Mucosa of descending colon (tissue), 3 donors: ENCODE measurements around the gene REG1B. TPM values are rescaled to one million over a fixed set of nuclear protein-coding genes. Genes with fewer than 3 reads are reported as not detected.

Source experiments
- ATAC-seq: fragments of 200-7000 bp; cut with Tn5 transposase; one replicate; pipeline ENCODE4 v1.9.1; 2020; ENCODE audit warnings: mild to moderate bottlenecking, moderate library complexity
- DNase-seq, 3 donors: peaks; one replicate each; pipeline ENCODE4 v3.0.0-alpha.2; 2020
- H3K36me3 ChIP-seq: fragments of 200-600 bp; one replicate; pipeline ENCODE4 v1.8.0; 2021; ENCODE audit warnings: low read depth, mild to moderate bottlenecking
- H3K4me1 ChIP-seq: fragments of 200-600 bp; one replicate; pipeline ENCODE4 v1.8.0; 2021; ENCODE audit warnings: low read depth, mild to moderate bottlenecking
- H3K4me3 ChIP-seq: fragments of 200-600 bp; one replicate; pipeline ENCODE4 v1.8.0; 2021; ENCODE audit warnings: mild to moderate bottlenecking
- H3K9me3 ChIP-seq: fragments of 200-600 bp; one replicate; pipeline ENCODE4 v1.8.0; 2021; ENCODE audit warnings: mild to moderate bottlenecking
- intact Hi-C, 2 donors: fragments of 100-400 bp; cut with DNase I in 1 of 2; cut with micrococcal nuclease in 1 of 2; formaldehyde crosslinking; loops; one replicate each; pipeline versions ENCODE4 v1.11.0 to v1.11.1; 2022; cut with DNase I, micrococcal nuclease
- total RNA-seq, 3 donors: library from RNA; stranded (reverse); fragmentation: NEBNext Ultra II Directional in 2 of 3; extraction: Animal tissue kit (Norgen Biotek cat#: 25700) in 2 of 3; gene quantifications; one replicate each; pipeline versions ENCODE4 v1.2.1 to v1.2.4, GENCODE V29; 2021 to 2023
- TF ChIP-seq, protein P1 (sequence below): fragments of 200-600 bp; IDR thresholded peaks from one replicate; pipeline ENCODE4 v1.8.0; 2022; ENCODE audit warnings: antibody characterized with exemption, mild to moderate bottlenecking
- donor health status: DM: no; HTN: no; CAD: no; lungs with moderate emphysema.
- donor health status: DM: no; HTN: no; CAD: no.
- donor health status: DM: no; HTN: yes; CAD: no.

REG1B gene
- total RNA-seq, 3 donors from 2014 or later, result 1.2 to 395 TPM; not detected in 1

DNA sequence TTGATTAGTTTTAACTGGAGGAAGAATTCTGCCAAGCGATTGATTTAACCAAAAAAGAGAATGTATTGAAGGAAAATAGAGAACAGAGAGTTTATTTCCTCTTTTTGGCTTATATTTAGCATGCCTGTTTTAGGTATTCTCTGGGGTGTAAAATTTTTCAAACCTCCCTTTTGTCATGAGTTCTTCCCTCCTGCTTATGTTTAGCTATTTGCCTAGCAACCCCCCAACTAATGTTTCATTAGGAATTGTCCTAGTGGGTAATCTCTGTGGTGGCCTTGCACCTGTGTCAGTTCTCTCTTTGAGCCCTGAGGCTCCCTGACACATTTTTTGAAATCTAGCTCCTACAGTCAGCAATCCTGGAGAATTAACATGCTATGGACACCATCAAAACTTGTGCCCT is 12.5 kb upstream of the REG1B start:
- H3K4me1 ChIP-seq, result no peaks in the 10 kb centered on the region
- ATAC-seq (no peak), DNase-seq (no peak)
- no peaks in the 10 kb centered on the region for H3K36me3 ChIP-seq
- intact Hi-C loops, result no loop called here
- H3K9me3 ChIP-seq, result peaks cover 9% of the 10 kb centered on the region
- TF ChIP-seq, protein P1, sequence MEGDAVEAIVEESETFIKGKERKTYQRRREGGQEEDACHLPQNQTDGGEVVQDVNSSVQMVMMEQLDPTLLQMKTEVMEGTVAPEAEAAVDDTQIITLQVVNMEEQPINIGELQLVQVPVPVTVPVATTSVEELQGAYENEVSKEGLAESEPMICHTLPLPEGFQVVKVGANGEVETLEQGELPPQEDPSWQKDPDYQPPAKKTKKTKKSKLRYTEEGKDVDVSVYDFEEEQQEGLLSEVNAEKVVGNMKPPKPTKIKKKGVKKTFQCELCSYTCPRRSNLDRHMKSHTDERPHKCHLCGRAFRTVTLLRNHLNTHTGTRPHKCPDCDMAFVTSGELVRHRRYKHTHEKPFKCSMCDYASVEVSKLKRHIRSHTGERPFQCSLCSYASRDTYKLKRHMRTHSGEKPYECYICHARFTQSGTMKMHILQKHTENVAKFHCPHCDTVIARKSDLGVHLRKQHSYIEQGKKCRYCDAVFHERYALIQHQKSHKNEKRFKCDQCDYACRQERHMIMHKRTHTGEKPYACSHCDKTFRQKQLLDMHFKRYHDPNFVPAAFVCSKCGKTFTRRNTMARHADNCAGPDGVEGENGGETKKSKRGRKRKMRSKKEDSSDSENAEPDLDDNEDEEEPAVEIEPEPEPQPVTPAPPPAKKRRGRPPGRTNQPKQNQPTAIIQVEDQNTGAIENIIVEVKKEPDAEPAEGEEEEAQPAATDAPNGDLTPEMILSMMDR, result no peak
- no peak overlapping the region for H3K4me3 ChIP-seq

DNA sequence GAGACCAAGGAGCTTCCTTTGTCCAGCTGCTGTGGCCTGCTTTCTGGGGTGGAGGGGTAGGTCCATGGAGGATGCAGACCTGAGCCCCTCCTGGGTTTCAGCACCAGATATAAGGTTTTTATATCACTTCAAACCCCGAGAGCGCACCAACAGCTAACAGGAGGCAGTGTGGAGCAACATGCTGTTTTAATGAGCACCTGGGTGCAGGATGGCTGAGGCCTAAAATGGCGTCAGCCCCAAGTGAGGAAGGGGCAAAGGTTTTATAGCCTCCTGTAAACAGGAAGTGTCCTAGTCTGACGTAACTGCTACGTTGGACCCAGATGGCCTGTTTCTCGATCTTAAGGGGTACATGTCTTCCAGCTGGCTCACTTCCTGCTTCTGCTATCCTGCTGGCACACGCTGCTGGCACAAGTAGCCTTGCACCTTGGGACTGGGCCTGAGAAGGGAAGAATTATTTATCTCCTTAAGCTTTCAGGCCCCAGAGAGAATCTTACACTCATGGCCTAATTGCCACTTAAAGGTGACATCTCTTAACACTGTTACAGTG is 11.4 kb upstream of the REG1B start:
- Histone ChIP-seq H3K4me3 (no peak overlapping the region), H3K9me3 (peaks cover 9% of the 10 kb centered on the region), H3K4me1 (no peaks in the 10 kb centered on the region), H3K36me3 (no peaks in the 10 kb centered on the region)
- intact Hi-C loops, result no loop called here
- TF ChIP-seq, protein P1, result no peak
- DNase-seq, result no peak
- ATAC-seq, result no peak

GRCh38 chr2:79097843-79098242 is 10.1 kb upstream of the REG1B start:
- H3K9me3 ChIP-seq, result peaks cover 9% of the 10 kb centered on the region
- TF ChIP-seq, protein P1, result no peak
- no peaks in the 10 kb centered on the region for H3K4me1 ChIP-seq
- intact Hi-C loops, result no loop called here
- H3K4me3 ChIP-seq, result no peak overlapping the region
- no peaks in the 10 kb centered on the region for H3K36me3 ChIP-seq
- DNase-seq (no peak), ATAC-seq (no peak)

DNA sequence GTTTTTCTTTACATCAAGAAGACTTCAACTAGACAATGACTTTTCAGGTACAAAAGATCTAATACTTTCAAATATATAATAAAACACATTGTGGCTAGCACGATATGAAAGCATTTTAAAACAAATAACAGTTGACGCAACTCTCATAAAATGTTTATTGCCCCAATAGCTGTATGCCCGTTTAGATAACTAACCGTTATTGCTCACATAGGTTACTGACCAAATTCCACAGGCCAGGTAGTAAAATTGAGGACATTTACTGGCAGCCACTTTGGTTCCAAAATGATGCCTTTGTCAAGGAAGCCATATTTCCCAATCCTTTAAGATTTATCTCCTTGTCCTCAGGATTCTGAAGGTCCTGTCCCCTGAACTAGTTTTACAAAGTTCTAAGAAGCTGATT is 2.9 kb upstream of the REG1B start:
- no peaks in the 10 kb centered on the region for H3K36me3 ChIP-seq
- TF ChIP-seq, protein P1, result no peak
- H3K4me1 ChIP-seq, result peaks cover 3% of the 10 kb centered on the region
- ATAC-seq (peak; percentile 92), DNase-seq (peak in 1 of 3 donors; percentile 6)
- no peaks in the 10 kb centered on the region for H3K9me3 ChIP-seq
- H3K4me3 ChIP-seq, result no peak overlapping the region
- intact Hi-C loops, result no loop called here

DNA sequence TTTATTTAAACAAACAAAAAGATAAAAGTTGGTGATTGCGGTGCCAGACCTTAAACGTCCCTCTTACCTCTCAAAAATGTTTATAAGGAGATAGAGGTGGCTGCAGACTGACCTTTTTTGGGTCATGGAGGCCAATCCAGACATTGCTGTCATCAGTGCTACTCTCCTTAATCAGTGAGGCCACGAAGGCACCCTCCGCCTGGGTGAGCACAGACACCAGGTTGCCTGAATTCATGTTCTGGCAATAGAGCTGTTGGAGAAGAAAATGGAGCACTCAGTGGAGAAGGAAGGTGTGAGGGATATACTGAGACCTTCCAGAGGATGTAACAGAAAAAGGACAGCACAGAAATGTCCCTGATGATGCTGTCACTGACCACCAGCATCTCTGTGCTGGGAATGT is 1.5 kb downstream of the REG1B start:
- H3K4me3 ChIP-seq, result no peak overlapping the region
- TF ChIP-seq, protein P1, result no peak
- no peak for DNase-seq
- H3K36me3 ChIP-seq, result no peaks in the 10 kb centered on the region
- no peaks in the 10 kb centered on the region for H3K9me3 ChIP-seq
- no peak for ATAC-seq
- peaks cover 3% of the 10 kb centered on the region for H3K4me1 ChIP-seq
- intact Hi-C loops, result no loop called here

DNA sequence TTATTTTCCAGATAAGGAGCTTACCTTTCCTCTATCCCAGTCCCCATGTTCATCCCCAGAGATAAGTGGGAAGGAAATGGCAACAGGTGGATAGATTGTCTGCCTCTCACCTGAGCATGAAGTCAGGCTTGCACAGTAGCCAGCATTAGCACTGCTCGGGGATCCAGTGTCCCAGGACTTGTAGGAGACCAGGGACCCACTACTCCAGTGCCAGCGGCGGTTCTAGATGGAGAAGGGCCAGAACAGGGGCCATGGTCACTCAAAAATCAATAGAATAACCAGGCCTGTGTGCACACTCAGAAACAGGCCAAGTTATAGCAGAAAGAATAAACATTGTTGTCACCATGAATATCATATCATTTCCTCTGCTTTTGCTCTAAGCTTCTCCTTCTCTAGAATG is 2.4 kb downstream of the REG1B start:
- H3K4me3 ChIP-seq, result no peak overlapping the region
- ATAC-seq, result no peak

More for the DNA sequence above, 2.4 kb downstream of the REG1B start:
- Histone ChIP-seq H3K9me3 (no peaks in the 10 kb centered on the region), H3K4me1 (peaks cover 1% of the 10 kb centered on the region), H3K36me3 (no peaks in the 10 kb centered on the region)
- intact Hi-C loops, result no loop called here
- TF ChIP-seq, protein P1, result no peak
- no peak for DNase-seq
